Hematopoietic multipotent progenitor cell treated with erythropoietin and hydrocortisone succinate and interleukin-3 and kit ligand, for 17 days (in vitro differentiated cells): ENCODE measurements around the gene HOXC12.

Source experiments
- DNase-seq: peaks from one replicate; pipeline ENCODE4 v3.0.0-alpha.2; 2015; ENCODE audit warnings: low spot score

HOXC12 gene

DNA sequence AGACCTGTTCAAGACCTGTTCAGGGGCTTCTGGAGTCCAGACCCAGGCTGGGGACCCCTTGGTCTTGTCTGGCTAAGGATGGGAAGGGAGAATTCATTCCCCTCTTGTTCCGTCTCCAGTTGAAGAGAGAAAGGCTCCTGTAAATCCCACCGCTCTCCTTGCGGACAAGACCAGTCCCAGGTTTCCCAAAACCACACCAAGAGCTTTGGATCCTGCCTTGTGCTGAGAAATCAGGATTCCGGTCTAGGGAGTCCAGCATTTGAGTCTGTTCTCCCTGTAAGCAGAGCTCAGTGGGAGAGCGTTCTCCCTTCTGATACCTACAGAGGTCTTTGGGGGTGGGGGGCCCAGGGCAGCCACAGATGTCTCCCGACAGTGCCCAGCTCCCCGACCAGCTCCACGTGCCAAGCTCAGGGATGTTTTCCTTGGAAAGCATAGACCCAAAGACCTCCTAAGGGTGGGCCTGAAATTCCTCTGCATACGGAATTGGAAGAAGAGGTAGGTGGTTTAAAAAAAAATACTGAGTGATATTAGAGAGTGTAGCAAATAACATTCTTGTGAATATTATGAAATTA, 14.2 kb upstream of the HOXC12 start:
- DNase-seq, result no peak

DNA sequence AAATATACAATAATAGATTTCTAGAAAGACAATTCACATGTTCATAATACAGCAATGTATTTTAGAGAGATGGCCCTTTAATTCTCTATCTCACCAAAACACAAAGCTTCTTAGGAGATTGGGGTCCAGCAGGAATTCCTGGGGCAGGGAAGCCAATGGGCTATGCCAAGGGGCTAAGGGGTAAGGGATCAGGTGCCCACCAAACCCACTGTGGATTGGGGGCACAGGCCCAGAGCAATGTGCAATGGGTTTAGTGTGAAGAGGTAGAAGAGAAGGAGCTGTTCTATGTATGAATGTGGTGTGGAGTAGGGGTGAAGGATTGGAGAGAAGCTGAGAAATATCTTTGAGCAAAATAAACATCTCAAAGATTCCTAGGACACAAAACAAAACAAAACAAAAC, 13.5 kb upstream of the HOXC12 start:
- DNase-seq, result no peak

DNA sequence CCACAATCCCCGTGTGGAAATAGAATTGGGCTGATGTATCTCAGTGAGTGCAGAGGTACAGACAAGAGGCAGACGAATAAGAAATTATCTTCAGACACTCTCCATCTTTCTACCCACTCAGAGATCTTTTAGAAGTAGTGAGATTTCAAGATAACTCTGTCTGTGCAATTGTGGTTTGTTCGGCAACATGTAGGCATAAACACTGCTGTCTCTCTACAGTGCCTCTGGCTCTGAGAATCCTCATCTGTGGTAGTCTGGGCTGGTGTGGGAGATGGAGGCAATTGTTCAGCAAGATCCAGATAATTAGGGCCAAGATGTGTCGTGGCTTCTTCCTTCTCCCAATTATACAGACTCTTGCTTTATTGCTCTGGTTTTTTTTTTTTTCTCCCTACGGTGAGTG, 13.0 kb upstream of the HOXC12 start:
- no peak for DNase-seq

DNA sequence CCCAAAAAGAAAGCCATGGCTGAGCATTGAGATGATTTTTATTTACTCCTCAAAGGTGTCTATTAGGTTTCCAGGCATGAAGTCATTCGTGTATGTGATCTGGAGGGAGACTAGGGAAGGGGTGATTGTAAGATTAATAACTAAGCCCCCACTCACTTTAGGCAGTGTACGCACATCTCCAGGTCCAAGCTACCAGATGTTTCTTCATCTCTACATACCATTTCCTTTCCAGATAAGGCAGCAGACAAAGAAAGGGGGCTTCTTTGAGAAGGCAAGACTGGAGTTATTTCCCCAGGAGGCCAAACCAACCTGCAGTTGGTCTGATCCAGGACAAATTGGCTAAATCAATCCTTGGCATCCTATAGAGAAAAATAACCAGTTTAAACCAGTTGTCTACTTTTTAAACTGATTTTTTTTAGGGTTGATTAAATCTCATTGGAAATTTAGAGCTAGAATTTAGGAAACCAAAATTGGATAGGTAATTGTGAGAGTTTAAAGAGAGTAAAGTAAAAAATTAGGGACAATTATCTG, 12.2 kb upstream of the HOXC12 start:
- DNase-seq, result no peak

DNA sequence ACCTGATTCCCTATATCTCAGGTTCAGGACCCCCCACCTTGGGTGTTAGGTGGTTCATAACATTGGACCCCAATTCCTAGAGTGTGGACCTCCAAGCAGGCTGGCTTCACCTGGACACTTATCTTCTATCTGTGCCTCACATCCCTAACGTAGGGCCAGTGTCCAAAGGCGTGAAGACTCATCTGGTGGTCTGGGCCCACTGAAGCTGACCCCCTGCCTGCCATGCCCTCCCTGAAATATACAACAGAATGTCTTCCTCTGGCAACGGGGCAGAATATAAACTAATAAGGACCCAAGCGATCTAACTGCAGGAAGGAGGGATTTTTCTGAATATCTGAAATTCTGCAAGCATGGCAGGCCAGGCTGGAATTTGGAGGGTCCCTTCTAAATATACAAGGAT, 10.5 kb upstream of the HOXC12 start:
- no peak for DNase-seq

DNA sequence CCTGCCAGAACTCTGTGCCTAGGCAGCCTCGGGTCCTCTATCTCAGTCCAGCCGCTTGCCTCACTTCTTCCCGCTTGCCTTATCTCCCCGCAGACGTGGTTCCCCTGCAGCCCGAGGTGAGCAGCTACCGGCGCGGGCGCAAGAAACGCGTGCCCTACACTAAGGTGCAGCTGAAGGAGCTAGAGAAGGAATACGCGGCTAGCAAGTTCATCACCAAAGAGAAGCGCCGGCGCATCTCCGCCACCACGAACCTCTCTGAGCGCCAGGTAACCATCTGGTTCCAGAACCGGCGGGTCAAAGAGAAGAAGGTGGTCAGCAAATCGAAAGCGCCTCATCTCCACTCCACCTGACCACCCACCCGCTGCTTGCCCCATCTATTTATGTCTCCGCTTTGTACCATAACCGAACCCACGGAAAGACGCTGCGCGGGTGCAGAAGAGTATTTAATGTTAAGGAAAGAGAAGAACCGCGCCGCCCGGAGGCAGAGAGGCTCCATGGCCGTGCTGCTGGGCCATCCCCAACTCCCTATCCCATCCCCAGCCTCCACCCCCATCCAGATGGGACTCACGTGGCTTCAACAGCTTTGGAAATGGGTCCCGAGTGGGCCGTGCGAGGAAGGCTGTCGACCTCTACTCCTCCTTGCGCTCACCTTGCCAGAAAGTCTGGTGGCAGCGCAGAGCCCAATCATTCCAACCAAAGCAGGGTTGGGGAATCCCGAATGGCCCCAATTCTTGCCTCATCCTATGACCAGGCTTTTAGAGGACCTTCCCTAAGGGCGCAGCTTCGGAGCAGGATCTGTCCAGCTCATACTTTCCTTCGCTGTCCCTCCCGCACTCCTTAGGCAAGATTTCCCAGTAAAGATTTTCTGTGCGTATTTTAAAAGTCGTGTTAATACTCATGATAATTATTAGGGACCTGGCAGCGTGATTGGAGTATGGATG, 9.5 kb upstream of the HOXC12 start:
- no peak for DNase-seq

DNA sequence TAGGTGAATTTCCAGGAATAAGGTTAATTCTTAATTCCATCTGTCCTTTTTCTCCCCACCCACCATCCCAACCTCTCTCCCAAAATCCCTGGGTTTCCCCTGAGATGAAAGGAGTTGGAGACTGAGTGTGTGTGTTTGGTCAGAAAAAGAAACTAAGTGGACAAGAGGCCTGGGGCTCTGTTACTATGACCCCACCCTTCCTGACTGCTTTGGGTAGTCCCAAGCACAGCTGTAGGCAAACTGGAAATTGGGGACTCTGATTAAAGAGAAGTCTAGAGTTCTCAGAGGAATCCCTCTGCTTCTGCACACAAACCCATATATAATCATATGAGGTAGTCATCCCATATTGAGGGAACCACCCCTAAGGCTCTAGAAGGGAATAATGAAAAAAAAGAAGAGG, 7.0 kb upstream of the HOXC12 start:
- DNase-seq, result no peak

DNA sequence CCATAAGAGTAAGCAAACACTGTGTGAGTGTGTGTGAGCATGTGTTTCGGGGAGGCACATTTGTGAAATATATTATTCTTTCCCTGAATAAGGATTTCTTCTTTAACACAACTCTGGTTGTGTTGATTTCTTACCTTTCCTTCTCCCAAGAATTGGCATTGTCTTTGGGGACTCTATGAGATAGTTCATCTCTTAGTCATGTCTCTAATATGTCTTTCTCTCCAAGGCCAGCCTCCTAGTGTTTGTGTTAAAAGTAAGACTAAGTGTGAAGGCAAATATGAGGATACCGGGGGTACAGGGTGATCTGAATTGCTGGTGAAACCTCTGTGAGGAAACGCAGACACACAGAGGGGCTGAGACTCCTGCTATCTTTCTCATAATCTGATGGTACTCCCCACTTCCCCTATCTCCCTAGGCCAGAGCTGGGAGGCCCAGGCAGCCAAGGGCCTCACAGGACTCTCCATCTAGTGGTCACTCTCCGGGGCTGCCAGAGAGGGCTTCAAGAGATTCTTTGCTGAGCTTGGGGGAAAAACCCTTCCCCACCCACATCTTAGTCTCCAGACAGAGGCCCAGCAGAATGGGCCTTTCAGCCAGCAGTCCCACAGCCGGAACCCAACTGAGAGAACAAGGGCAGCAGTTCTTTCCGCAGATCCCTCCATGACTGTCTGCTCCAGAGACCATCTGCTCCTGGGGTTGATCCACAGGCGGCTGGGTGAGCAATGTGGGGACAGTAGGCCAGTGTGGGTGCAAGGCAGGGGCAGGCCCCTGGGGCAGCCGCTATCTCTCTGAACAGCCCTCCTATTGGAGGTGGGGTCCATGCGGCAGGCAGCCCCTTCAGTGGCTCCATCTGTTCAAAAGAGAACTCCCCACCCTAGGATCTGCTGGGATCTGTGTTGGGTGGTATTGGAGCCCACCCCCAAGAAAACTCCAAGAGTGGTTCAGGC, 5.8 kb upstream of the HOXC12 start:
- no peak for DNase-seq

DNA sequence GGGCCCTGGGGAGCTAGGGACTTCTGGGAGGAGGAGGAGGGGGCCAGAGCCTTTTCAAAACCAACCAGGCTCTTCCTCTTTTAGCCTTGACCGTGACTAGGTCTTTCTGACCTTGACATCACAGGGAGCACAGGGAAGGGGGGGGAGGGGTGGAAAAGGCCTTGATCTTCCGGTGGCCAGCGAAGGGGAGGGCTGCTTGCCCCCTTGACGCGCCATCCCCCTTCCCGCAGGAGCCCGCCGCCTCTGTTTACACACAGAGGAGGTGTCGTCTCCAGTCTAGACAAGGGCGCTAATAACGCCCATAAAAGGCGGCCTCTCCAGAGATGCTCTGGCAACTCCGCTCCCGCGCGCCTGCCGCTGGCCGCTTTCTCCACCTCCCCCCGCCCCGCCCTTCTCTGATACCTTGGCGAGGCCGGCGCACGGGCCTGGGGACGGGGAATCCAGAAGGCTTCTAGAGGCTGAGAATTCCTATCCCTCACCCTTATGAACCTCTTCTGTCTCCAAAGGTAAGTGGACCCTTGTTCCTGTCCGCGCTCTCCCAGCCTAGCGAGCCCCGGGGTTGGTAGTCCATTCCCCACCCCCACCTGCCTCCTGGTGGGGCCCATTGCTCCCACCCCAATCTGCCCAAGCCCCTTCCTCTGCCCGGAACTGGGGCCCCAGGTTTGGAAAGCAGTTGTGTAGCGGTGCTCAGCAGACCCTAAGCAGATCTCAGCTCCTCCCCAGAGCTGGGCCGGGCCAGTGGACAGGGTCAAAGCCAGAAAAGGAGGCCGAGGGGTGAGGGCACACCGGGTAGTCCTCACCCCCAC, 4.9 kb upstream of the HOXC12 start:
- DNase-seq, result no peak

DNA sequence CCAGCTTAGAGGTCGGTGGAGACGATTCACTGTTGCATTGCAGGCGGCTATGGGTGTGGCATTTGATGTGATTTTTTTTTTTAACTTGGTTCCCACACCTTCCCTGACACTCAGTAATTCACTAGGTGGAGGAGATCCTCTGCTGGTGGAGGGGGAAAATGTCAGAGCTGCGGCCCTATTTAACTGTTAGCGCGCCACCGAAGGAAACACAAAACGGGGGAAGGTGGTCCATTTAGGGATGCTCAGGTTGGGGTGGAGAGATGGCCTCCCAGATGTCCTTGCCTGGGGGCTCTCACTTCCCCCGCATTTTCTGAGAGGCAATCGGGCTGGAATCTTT, 4.3 kb upstream of the HOXC12 start:
- no peak for DNase-seq

DNA sequence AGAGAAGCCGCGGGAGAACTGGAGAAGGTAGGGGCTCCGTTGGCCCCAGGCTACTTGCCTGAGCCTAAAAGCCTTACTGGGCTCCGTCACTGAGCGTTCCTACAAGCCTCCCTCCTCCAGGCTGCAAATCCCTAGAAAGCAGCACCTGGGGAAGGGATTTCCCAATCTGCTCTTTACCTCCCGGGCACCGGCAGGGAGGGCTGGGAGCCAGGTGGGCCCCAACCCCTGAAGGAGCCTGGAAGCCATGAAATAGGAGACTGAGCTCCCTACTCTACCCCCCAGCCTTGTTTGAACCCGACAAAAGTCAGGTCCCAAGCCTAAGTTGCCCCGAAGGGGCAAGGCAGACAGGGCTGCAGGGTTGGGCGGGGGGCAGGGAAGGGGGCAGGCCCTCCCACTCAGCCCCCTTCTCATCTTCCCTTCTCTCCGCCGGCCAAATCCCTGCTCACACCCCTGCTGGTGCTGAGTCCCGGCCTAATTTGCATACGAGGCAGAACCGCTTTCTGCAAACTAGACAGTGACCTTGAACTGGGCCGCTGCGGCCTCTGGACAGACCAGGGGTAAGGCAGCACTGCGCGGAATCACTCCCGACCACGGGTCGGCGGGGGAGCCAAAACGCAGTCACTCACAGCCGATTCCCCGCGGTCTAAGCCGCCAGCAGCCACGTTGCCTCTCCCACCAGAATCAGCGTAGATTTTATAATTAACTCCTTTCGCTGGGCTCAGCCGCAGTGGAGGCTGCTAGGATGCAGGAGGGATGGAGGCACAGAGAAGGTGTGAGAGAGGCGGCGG, 3.7 kb upstream of the HOXC12 start:
- DNase-seq, result no peak

DNA sequence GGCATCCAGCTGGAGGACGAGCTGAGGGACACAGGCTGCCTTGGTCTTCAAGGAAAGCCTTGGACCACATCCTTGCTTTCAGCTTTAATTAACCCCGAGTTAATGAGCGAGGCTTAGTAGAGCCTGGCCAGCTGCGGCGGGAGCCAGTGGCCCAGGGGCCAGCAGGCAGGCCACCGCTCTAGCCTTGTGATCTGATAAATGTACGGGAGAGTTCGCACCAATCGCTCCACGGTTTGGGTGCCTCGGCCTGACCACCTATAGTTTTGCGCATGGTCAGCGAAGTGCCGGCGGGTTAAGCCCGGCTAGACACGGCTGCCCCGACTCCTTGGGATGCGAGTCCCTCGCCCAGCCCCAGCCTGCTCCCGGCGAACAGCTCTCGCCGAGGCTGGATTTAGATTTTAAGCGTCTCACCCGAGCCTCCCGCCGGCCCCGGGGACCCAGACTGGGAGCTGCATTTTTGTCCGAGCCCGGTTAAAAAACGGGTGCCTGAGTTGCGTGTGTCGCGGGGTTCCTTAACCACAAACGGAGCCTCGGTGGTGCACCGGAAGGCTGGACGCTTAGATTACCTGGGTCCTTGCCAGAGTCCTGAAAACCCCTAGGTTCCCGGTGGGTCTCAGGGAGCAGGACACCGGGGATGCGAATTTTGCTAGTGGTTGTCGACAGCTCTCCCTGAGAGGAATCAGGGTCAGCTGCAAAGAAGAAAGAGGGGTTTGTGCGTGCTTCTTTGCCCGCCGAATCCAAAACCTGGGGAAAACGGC, 2.9 kb upstream of the HOXC12 start:
- no peak for DNase-seq

DNA sequence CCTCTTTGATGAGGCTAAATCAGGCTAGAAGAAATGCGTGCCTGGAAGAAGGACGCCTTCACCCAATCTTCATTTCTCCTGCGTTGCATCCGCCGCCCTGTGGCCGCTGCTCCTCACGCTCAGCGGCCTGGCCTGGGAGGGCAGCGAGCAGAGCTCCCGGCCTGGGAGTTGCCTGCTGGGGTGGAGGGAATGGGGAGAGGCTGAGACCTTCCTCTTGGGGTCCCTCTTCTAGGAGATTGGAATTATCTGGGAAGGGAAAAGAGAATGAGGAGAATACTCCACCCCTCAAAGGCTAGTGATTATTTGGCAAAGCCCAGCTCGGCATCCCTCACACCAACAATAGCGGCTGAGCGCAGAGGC, 2.4 kb upstream of the HOXC12 start:
- no peak for DNase-seq

DNA sequence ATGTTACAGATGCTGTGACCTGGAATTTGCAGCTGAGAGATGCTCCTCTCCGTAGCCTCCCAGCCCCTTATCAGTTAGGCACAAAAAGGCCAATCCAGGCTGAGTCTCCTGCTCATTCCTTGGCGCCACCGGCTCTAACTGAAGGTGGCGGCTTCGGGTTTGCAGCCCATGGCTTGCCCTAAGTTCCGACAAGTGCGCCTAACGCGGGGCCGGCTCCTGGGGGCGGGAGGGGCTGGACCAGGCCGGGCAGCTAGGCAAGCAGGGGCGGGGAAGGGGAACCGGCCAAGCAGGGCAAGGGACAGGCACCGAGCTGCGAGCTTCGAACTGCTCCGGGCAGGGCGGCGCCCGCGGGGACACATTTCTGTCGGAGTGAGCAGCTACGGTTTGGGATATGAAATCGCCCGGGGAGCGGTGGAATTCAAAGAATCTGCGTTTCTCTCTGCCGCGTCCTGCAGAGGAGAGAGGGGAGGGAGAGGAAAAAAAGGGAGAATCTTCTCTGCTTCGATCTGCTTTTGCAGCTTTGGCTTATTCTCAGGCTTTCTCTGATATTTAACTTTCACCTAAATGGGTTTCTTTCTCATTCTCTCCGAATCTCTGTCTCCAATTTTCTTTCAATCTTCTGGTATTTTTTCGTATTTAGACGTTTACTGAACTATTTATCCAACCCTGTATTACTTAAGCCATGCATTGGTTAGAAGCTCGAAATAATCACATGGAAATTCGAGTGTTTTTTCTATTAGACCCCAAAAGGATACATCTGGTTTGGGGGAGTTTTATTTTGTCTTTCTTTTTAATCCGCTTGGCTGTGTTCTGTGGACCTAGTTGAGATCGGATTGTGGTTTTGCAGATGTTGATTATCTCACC, 1.6 kb upstream of the HOXC12 start:
- no peak for DNase-seq

DNA sequence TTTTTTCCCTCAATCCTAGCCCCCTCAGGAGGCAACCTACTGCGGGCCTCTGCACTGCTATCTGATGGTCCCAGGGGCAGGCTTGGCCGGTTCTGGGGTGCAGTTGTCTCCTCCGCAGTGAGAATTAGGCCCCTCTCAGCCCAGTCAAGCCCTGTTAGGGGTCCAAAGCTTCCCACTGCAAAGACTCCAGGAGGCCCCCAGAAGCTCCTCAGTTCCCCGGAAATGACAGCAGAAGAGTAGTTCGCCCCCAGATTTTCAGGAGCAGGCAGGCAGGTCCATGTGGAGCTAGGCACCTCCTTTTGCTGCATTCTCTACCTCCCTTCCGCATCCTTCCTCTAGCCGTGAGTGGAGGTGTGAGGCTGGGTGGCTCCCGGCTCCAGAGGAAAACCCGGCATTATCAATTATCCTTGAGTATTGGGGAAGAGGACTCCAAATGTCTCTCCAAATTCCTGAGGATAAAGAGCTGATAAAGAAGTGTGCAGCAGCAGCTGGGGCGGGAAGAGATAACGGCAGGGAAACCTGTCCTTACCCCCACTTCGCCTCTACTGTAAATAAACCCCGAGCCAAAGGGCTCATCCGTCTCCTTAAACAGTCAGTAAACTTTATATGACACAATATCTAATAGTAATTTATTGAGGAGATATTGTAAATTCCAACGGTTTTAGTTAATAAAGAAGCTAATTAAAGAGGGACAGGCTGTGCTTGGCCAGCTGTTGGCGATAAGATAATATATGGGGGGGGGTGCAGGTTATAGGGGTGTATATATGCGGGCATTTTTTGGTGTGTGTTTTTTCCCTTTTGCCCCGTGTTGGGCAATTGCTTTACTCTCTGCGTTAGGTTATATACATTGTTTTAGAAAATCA, 641 bp upstream of the HOXC12 start:
- no peak for DNase-seq

DNA sequence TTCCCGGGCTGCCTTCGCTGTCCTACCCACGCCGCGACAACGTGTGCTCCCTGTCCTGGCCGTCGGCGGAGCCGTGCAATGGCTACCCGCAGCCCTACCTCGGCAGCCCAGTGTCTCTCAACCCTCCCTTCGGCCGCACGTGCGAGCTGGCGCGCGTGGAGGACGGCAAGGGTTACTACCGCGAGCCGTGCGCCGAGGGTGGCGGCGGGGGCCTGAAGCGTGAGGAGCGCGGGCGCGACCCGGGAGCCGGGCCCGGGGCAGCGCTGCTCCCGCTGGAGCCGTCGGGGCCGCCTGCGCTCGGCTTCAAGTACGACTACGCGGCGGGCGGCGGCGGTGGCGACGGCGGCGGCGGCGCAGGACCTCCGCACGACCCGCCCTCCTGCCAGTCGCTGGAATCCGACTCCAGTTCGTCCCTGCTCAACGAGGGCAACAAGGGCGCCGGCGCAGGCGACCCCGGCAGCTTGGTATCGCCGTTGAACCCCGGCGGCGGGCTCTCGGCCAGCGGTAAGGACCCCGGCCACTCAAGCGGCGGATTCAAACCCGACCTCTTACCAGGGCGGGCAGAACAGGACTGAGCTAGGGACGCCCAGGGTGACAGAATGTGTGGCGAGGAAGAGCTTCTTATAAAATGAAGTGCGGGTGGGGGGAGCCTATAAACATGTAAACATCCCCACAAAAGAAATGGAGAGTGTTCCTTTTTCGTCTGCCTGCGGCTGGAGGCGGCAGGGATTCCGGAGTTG, 503 bp downstream of the HOXC12 start:
- DNase-seq, result no peak

DNA sequence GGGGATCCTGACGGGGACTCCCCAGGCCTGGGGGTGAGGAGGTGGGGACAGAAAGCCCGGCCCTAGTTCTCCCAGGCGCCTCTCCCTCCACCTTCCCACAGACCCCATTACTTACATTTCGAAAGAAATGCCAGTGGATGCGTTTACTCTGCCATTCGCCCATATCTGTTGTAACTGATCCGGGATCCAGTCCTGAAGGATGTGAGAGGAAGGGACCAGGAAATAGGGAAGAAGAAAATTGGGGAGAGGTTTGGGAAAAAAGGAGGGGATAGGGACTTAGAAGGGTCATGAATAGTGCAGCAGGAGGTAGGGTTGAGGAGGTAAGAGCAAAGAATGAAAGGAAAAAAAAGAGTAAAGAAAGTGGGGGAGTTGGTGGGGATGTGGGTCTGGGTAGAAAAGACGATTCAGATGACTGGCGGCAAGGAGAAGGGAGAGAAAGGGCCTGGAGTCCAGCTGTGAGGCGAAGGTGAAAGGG, 1.1 kb downstream of the HOXC12 start:
- no peak for DNase-seq
